GM19043 (cell line): ENCODE data around the gene CFAP97D2.
"Not testable (repeated sequence)": the region's sequence is repeated elsewhere in the genome, so short reads cannot be mapped to it uniquely, and the experiment has no call there.

Experiments
- ATAC-seq: cut with Tn5 transposase; IDR thresholded peaks from one replicate; pipeline ENCODE4 v1.9.1; 2021; ENCODE audit warnings: low read depth; ENCODE audit not compliant: unreplicated experiment

CFAP97D2 gene

DNA sequence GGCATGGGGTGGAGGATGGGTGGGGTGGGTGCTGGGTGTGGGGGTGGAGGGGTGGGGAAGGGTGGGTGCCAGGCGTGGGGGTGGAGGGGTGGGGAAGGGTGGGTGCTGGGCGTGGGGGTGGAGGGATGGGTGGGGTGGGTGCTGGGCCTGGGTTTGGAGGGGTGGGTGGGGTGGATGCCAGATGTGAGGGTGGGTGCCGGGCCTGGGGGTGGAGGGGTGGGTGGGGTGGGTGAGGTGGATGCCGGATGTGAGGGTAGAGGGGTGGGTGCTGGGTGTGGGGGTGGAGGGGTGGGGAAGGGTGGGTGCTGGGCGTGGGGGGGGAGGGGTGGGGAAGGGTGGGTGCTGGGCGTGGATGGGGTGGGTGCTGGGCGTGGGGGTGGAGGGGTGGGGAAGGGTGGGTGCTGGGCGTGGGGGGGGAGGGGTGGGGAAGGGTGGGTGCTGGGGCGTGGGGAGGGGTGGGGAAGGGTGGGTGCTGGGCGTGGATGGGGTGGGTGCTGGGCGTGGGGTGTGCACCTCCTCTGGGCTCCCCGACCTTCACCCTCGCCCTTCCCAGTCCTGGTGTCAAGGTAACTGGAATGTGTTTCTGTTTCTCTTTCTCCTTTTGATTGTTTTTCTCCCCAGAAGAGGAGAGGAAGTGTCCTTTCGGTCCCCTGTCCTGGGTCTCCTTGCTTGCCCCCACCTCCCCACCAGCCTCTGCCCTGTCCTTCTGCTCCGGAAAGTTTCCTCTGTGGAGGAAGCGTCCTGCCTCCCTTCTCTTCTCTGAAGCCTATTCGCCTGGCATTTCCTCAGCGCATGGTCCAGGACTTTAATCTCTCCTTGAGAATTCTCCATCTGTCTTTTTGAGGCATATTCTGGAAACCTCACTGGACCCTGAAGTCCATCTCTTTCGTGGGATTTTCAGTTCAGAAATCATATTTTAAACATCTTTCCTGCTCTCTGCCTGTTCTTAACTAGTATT, 22.9 kb upstream of the CFAP97D2 start:
- no peak for ATAC-seq

- no peak for ATAC-seq
Observed at GRCh38 chr13:114157869-114158495, 21.1 kb upstream of the CFAP97D2 start.

DNA sequence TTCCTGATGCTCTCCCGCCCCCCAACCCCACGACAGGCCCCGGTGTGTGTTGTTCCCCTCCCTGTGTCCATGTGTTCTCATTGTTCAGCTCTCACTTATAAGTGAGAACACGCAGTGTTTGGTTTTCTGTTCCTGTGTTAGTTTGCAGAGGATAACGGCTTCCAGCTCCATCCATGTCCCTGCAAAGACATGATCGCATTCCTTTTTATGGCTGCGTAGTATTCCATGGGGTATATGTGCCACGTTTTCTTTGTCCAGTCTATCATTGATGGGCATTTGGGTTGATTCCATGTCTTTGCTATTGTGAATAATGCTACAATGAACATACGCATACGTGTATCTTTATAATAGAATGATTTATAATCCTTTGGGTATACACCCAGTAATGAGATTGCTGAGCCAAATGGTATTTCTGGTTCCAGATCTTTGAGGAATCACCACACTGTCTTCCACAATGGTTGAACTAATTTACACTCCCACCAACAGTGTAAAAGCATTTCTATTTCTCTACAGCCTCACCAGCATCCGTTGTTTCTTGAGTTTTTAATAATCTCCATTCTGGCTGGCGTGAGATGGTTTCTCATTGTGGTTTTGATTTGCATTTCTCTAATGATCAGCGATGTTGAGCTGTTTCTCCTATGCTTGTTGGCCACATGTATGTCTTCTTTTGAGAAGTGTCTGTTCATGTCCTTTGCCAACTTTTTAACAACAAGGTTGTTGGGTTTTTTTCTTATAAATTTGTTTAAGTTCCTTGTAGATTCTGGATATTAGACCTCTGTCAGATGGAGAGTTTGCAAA, 20.0 kb upstream of the CFAP97D2 start:
- ATAC-seq: not testable (repeated sequence)

DNA sequence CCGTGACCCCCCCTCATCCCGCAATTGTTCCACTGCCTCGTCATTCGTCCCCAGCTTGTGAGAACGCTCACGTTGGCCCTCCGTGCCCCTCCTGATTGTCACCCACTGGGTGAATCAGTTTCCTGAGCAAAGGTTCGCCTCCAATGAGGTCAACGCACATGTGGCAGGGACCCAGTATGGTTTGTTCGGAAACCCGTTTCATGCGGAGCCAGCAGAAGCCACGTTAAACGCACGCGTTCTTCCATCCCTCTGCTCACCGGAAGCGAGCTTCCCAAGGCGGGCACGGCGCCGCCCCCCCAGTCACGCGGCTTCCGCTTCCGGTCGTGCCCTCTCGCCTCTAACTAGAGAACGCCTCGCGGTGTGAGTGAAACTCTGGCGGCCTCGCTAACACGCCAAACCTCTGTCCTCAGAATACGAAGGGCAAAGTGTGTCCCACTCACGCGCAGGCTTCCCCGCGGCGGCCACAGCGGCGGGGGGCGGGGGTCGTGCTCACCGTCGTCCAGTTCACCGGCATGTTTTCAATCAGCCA, 18.0 kb upstream of the CFAP97D2 start:
- no peak for ATAC-seq

- ATAC-seq: no peak
Observed at GRCh38 chr13:114161644-114162532, 17.2 kb upstream of the CFAP97D2 start.

GRCh38 chr13:114162533-114162922, 16.5 kb upstream of the CFAP97D2 start:
- ATAC-seq: no peak

- ATAC-seq: no peak
Observed at GRCh38 chr13:114164053-114164452, 15.0 kb upstream of the CFAP97D2 start.

DNA sequence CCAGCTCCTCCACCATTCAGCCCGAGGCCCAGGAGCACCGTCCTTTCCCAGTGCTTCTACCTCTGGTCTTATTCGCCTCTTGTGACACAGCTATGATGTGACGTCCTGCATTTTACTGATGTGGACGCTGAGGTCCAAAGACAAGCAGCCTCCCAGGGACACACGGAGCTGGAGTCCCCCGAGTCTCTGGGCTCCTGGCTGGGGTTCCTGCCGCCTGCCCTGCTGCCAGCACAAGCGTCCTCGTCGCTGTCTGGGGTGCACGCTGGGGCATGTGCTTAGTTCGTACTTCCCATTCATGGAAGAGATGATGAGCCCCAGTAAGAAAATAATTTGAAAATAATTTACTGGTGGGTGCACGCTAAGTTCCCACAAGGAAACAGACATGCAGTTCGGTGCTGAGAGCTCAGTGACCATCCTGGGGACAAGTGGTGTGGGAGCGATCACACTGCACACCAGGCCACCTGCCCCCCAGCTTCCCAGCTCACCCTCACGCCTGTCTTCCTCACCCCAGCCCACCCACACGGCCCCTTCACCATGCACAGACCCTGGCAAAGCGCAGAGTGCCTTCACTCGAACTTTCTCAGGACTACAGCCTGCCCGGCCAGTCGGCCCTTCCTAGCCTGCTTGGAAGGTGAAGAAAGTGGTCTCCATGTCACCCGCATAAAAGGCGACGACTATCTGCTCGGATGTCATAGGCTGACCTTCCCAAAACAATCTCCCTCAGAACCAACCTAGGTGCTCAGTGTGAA, 14.2 kb upstream of the CFAP97D2 start:
- ATAC-seq: no peak

DNA sequence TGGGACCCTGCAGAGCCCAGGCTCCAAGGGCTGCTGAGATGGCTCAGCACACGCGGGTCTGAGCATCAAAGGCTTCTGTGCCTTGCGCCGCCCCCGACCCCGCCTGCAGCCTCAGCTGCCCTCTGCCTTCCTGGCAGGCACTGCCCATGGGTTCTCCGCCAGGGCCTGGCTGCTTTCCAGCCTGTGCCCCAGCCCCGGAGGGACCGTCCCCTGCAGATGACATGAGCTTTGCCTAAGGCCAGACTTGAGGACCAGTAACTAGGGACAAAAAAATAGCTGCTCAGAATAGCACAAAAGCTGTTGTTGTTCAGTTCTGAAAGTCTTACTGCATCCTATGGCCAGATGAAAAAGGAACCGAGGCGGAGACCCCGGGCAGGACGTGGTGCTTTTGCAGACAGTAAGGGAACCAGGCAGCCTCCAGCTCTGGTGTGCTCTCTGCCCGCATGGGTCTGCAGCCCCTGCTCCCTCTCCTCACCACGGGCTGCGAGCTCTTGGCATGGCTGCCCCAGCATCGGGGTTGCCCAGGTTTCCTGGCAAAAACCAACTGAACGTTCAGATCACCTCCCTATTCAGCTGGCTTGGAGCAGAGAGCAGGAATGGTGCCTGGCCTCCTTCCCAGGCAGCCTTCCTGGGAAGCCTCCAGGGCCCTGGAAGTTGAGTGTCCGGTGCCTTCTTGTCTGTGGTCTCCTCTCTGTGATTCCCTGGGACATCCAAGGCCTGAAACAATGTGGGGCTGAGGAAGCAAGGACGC, 12.5 kb upstream of the CFAP97D2 start:
- no peak for ATAC-seq

DNA sequence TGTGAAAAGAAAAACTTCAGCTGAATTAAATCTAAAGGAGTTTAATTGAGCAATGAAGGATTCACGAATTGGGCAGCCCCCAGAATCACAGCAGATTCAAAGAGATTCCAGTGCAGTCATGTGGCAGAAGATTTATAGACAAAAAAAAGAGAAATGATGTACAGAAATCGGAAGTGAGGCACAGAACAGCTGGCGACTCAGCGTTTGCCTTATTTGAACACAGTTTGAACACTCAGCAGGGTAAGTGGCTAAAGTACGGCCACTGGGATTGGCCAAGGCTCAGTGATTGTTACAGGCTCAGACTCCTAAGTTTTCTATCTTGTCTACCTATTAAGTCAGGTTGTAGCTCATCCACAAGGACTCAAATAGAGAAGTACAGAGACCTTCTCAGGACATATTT, 11.6 kb upstream of the CFAP97D2 start:
- ATAC-seq: no peak

DNA sequence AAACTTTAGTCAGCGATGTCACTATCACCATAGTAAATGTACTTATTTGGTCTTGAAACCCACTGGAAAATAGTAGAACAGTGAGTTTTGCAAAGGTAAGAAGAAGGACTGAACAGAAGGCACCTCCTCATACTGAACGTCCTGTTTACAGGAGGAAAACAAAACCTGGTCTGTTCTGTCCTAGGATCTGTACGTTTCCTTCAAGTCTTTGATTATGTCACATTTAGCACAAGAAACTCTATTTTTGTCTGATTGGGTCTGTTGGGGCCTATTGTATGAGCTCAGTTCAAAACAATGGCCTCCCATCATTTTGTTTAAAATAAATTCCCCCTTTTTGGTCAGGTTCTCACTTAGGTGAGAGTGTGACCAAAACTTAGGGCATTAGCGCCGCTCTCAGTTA, 11.2 kb upstream of the CFAP97D2 start:
- ATAC-seq: no peak

GRCh38 chr13:114173272-114173671, 5.8 kb upstream of the CFAP97D2 start:
- no peak for ATAC-seq

- ATAC-seq: no peak
Observed at GRCh38 chr13:114173745-114174144, 5.3 kb upstream of the CFAP97D2 start.

DNA sequence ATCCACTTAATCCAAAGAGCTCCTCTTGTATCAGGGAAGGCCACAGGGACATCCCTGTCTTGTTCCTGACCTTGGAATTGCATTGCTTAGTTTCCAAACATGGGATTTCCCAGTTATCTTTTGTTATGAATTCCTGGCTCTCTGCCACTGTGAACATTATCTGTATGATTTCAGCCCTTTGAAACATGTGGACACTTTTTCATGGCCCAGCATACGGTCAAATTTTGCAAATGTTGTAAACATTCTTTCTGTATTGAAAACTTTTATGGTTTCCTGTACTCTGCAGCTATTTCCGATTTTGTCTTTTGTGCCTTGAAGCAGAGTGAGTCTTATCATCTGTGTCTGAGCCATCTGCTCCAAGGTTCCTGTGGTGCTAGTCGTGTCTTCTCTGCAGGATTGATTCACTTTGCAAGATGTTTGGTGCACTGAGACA, 4.5 kb upstream of the CFAP97D2 start:
- ATAC-seq: no peak

DNA sequence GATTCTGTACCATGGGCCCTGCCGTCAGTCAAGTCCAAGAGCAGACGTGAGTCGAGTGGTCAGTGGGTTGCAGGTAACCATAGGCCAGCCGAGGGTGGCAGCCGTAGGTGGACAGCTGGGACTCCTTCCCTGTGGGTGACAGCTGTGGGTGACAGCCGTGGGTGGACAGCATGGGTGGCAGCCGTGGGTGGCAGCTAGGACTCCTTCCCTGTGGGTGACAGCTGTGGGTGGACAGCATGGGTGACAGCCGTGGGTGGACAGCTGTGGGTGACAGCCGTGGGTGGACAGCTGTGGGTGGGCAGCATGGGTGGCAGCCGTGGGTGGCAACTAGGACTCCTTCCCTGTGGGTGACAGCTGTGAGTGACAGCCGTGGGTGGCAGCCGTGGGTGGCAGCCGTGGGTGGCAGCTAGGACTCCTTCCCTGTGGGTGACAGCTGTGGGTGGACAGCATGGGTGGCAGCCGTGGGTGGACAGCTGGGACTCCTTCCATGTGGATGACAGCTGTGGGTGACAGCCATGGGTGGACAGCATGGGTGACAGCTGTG, 2.6 kb upstream of the CFAP97D2 start:
- ATAC-seq: not testable (repeated sequence)

DNA sequence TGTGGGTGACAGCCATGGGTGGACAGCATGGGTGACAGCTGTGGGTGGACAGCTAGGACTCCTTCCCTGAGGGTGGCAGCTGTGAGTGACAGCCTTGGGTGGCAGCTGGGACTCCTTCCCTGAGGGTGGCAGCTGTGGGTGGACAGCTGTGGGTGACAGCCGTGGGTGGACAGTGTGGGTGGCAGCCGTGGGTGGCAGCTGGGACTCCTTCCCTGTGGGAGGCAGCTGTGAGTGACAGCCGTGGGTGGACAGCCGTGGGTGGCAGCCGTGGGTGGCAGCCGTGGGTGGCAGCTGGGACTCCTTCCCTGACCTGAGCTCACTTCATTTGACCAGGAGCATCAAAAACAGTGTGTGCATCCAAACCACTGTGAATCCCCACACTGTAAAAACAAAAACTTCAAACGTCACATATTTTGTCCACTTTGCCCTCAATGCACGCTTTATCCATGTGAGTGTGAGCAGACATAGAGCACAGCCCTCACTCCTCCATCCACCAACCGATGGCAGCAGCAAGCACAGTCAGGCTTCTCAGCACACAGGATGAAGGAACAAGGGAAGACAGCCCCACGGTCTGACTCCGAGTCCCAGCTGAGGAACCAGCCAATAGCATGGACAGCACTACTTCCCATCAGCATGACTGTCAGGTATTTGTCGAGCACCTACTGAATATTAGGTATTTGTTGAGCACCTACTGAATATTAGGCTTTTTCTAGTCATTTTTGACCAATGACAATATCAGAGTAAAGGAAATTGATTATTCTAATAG, 1.6 kb upstream of the CFAP97D2 start:
- no peak for ATAC-seq

GRCh38 chr13:114185182-114185971, 6.3 kb downstream of the CFAP97D2 start:
- no peak for ATAC-seq
